Measurements from ENCODE around the gene ARL6.

The ARL6 gene

GRCh38 chr3:97835761-97836160, 71.2 kb downstream of the ARL6 start:
- TF ChIP-seq FOXP2 (optimal IDR thresholded peaks at IDR 0.05; ENCODE audit: borderline replicate concordance, extremely low read depth, extremely low read length, insufficient read depth) (no peak), SIN3A (IDR thresholded peaks at IDR 0.05; ENCODE audit: borderline replicate concordance, insufficient read depth, low read length) (no peak)

GRCh38 chr3:97838393-97838792, 73.8 kb downstream of the ARL6 start:
- TF ChIP-seq FOXP2 (optimal IDR thresholded peaks at IDR 0.05; ENCODE audit: borderline replicate concordance, extremely low read depth, extremely low read length, insufficient read depth) (no peak), TAF1 (IDR thresholded peaks at IDR 0.05; ENCODE audit: borderline replicate concordance, insufficient read depth, low read length) (no peak), REST (IDR thresholded peaks at IDR 0.05; ENCODE audit: insufficient read depth in 1 of 2, low read depth in 2 of 2, low read length in 2 of 2) (no peak)

DNA sequence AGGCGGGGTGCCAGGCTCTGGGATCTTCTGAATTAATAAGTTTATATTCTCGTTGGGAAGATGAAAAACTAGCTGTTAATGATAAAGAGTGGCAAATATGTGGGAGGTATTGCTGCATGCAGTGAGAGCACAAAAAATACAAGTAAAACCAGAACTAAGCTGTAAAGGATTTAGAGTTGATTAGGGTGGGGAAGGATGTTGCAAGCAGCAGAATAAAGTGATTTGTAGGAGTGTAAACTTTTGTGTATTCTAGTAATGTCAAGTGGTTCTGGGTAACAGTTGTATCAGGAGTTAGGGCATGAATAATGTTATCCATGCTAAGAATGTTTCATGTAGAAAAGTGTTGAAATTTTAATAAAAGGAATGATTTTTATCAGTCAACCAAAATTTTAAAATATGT, 75.4 kb downstream of the ARL6 start:
- no peak for TF ChIP-seq FOXP2 (optimal IDR thresholded peaks at IDR 0.05; ENCODE audit: borderline replicate concordance, extremely low read depth, extremely low read length, insufficient read depth)
- no peak for TF ChIP-seq TAF1 (IDR thresholded peaks at IDR 0.05; ENCODE audit: borderline replicate concordance, insufficient read depth, low read length)
- no peak for TF ChIP-seq POLR2AphosphoS5 (IDR thresholded peaks at IDR 0.05; ENCODE audit: low read depth, low read length)
- TF ChIP-seq SIN3A (IDR thresholded peaks at IDR 0.05; ENCODE audit: borderline replicate concordance, insufficient read depth, low read length), result no peak
- TF ChIP-seq REST (IDR thresholded peaks at IDR 0.05; ENCODE audit: insufficient read depth in 1 of 2, low read depth in 2 of 2, low read length in 2 of 2), result no peak

DNA sequence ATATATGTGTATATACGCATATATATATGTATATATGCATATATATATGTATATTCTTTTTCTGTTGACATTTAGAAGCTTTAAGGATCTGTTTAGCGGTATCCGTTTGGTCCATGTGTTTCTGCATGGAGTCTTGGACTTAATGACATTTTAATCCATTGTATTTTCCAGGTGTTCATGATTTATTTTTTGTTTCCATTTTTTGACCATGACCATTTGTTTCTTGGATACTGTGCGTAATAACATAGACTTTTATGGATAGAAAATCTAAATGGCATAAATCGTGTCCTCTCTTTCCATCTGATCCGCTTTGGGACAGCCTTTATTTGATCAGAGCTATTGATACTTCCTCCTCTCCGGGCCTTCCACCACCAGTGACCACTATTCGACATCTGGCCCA, 76.7 kb downstream of the ARL6 start:
- TF ChIP-seq FOXP2 (optimal IDR thresholded peaks at IDR 0.05; ENCODE audit: borderline replicate concordance, extremely low read depth, extremely low read length, insufficient read depth) (no peak), REST (IDR thresholded peaks at IDR 0.05; ENCODE audit: insufficient read depth in 1 of 2, low read depth in 2 of 2, low read length in 2 of 2) (no peak), SIN3A (IDR thresholded peaks at IDR 0.05; ENCODE audit: borderline replicate concordance, insufficient read depth, low read length) (no peak), TAF1 (IDR thresholded peaks at IDR 0.05; ENCODE audit: borderline replicate concordance, insufficient read depth, low read length) (no peak), POLR2AphosphoS5 (IDR thresholded peaks at IDR 0.05; ENCODE audit: low read depth, low read length) (no peak)

DNA sequence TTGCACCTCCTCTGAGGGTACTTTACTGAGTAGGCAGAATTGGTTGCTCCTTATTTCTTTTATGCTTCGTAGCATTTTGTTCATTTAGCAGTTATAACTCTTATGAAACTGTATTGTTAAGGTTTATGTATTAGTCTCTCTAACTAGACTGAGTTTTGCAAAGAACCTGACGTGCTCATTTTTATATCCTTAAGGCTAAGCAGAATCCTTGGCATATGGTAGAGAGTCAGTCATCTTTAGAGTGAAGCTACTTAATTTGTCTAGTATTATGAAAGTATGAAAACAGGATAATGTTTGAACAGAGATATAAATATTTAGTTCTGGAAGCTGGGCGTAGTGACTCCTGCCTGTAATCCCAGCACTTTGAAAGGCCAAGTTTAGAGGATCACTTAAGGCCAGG, 77.4 kb downstream of the ARL6 start:
- no peak for TF ChIP-seq SIN3A (IDR thresholded peaks at IDR 0.05; ENCODE audit: borderline replicate concordance, insufficient read depth, low read length)
- no peak for TF ChIP-seq FOXP2 (optimal IDR thresholded peaks at IDR 0.05; ENCODE audit: borderline replicate concordance, extremely low read depth, extremely low read length, insufficient read depth)
- no peak for TF ChIP-seq TAF1 (IDR thresholded peaks at IDR 0.05; ENCODE audit: borderline replicate concordance, insufficient read depth, low read length)
- TF ChIP-seq REST (IDR thresholded peaks at IDR 0.05; ENCODE audit: insufficient read depth in 1 of 2, low read depth in 2 of 2, low read length in 2 of 2), result no peak

Data from PFSK-1 (cell line).